A549 (cell line): ENCODE measurements around the gene EWSR1. TPM values are rescaled to one million over a fixed set of nuclear protein-coding genes. Genes with fewer than 3 reads are reported as not detected.
A peak's percentile ranks its signal among the peaks of the same experiment; 100 is the strongest.

Source experiments
- ATAC-seq, 2 experiments: fragments of 200-7000 bp in 1 of 2; fragments of >200 bp in 1 of 2; cut with Nextera tagmentation in 1 of 2; cut with Tn5 transposase in 1 of 2; 3 replicates each; pipeline versions ENCODE4 v1.8.0 to v1.9.1; 2018 to 2020; ENCODE audit warnings: mild to moderate bottlenecking in 1 of 2, moderate library complexity in 1 of 2
- CTCF ChIA-PET: fragments of 300-600 bp; sonication (Branson Sonifier 250); formaldehyde crosslinking; extraction: SDS; loops from one replicate; lab custom pipeline; 2021; ENCODE audit warnings: antibody characterized with exemption, inconsistent platforms; lab: Yijun Ruan, JAX
- POLR2A ChIA-PET: fragments of 350-600 bp; formaldehyde crosslinking; extraction: SDS; loops from one replicate; lab custom pipeline; 2021; ENCODE audit warnings: antibody characterized with exemption, inconsistent platforms; lab: Yijun Ruan, JAX
- DNase-seq, 2 experiments: peaks; one replicate each; pipeline versions ENCODE4 v3.0.0 to v3.0.0-alpha.2; 2011 to 2016; ENCODE audit warnings: low read depth in 1 of 2, low spot score in 1 of 2
- FAIRE-seq: peaks from 2 replicates; lab custom pipeline; 2011; peaks lifted over from hg19 to GRCh38; lab: Jason Lieb, UNC
- H3K27ac ChIP-seq, 2 experiments: fragments of >200 bp; sonication (Bioruptor Twin); formaldehyde crosslinking; 3 replicates each; pipeline ENCODE4 v1.5.1; 2016 to 2017
- H3K4me1 ChIP-seq: fragments of >200 bp; sonication (Bioruptor Twin); formaldehyde crosslinking; 3 replicates; pipeline ENCODE4 v1.6.1; 2016
- H3K4me2 ChIP-seq: fragments of >200 bp; sonication (Bioruptor Twin); formaldehyde crosslinking; 3 replicates; pipeline ENCODE4 v1.6.1; 2016
- H3K4me3 ChIP-seq: fragments of >200 bp; sonication (Bioruptor Twin); formaldehyde crosslinking; 3 replicates; pipeline ENCODE4 v1.5.1; 2016
- H3K9me3 ChIP-seq: fragments of >200 bp; sonication (Bioruptor Twin); formaldehyde crosslinking; 3 replicates; pipeline ENCODE4 v1.6.1; 2016
- CBX2 ChIP-seq: fragments of 200-600 bp; sonication (generic); IDR thresholded peaks from 2 replicates; pipeline ENCODE4 v1.6.1; 2016; ENCODE audit warnings: low read depth, mild to moderate bottlenecking, borderline replicate concordance
- CEBPB ChIP-seq, 2 experiments: fragments of >200 bp in 1 of 2; sonication (Bioruptor Twin) in 1 of 2; formaldehyde crosslinking in 1 of 2; IDR thresholded peaks; 2 replicates each; pipeline ENCODE4 v1.6.1; 2012 to 2016
- EHF ChIP-seq: fragments of 250-450 bp; sonication (Bioruptor Pico); IDR thresholded peaks from 2 replicates; pipeline ENCODE4 v1.5.0; 2020; ENCODE audit warnings: mild to moderate bottlenecking
- EP300 ChIP-seq, 2 experiments: fragments of >200 bp; sonication (Bioruptor Twin); formaldehyde crosslinking; IDR thresholded peaks; 2 replicates in 1 of 2; 3 replicates in 1 of 2; pipeline ENCODE4 v1.6.1; 2016 to 2017
- GATA3 ChIP-seq: IDR thresholded peaks from 2 replicates; pipeline ENCODE4 v1.6.1; 2012; ENCODE audit warnings: borderline replicate concordance
- HEYL ChIP-seq: fragments of 250-450 bp; sonication (Bioruptor Pico); IDR thresholded peaks from 2 replicates; pipeline ENCODE4 v1.8.0; 2021; ENCODE audit warnings: mild to moderate bottlenecking, moderate library complexity
- HOXB13 ChIP-seq: fragments of 250-450 bp; sonication (Bioruptor Pico); IDR thresholded peaks from 2 replicates; pipeline ENCODE4 v1.5.0; 2020; ENCODE audit warnings: low read depth, mild to moderate bottlenecking, moderate library complexity
- KDM1A ChIP-seq: fragments of 200-600 bp; sonication (generic); IDR thresholded peaks from 2 replicates; pipeline ENCODE4 v1.6.1; 2016; ENCODE audit warnings: low read depth, mild to moderate bottlenecking
- KDM5A ChIP-seq: fragments of 200-600 bp; sonication (generic); IDR thresholded peaks from 2 replicates; pipeline ENCODE4 v1.6.1; 2016; ENCODE audit warnings: antibody characterized with exemption, mild to moderate bottlenecking
- NR3C1 ChIP-seq: fragments of >200 bp; sonication (Bioruptor Twin); formaldehyde crosslinking; IDR thresholded peaks from 3 replicates; pipeline ENCODE4 v1.6.1; 2017
- PHF8 ChIP-seq: fragments of 200-600 bp; sonication (generic); IDR thresholded peaks from 2 replicates; pipeline ENCODE4 v1.6.1; 2016; ENCODE audit warnings: low read depth, mild to moderate bottlenecking, antibody characterized with exemption, moderate library complexity, borderline replicate concordance
- POLR2AphosphoS2 ChIP-seq: conservative IDR thresholded peaks from 2 replicates; pipeline ENCODE4 v1.6.1; 2012; ENCODE audit warnings: low read length, improper control_type of control experiment, inconsistent platforms
- RARB ChIP-seq: fragments of 250-450 bp; sonication (Bioruptor Pico); IDR thresholded peaks from 2 replicates; pipeline ENCODE4 v1.8.0; 2021; ENCODE audit warnings: mild to moderate bottlenecking, moderate library complexity
- RNF2 ChIP-seq: fragments of 200-600 bp; sonication (generic); IDR thresholded peaks from 2 replicates; pipeline ENCODE4 v1.6.1; 2016; ENCODE audit warnings: low read depth, mild to moderate bottlenecking, antibody characterized with exemption, moderate library complexity, borderline replicate concordance
- TFCP2L1 ChIP-seq: fragments of 250-450 bp; sonication (Bioruptor Pico); IDR thresholded peaks from 2 replicates; pipeline ENCODE4 v1.5.0; 2021; ENCODE audit warnings: mild to moderate bottlenecking
- ZC3H11A ChIP-seq: fragments of 450-650 bp; IDR thresholded peaks from 2 replicates; pipeline ENCODE4 v1.6.1; 2014; ENCODE audit warnings: antibody characterized with exemption, mild to moderate bottlenecking
- ZFP36 ChIP-seq: fragments of 450-650 bp; IDR thresholded peaks from 2 replicates; pipeline ENCODE4 v1.6.1; 2014; ENCODE audit warnings: borderline replicate concordance; ENCODE audit not compliant: partially characterized antibody
- WGBS: methylation state at CpG from one replicate; pipeline ENCODE4 v1.1.6; 2017; ENCODE audit errors: missing lambda C conversion rate; 5-methylcytosine and 5-hydroxymethylcytosine counted together
- polyA plus RNA-seq, 4 experiments: library from polyadenylated mRNA; depleted of rRNA in 3 of 4; stranded (reverse); fragments of >200 nt; fragmentation: RNase III in 1 of 4; extraction: RNeasy Plus Mini Kit Qiagen cat#74134 plus additional on column Dnase treatment in 1 of 4; gene quantifications; 2 replicates in 3 of 4; 3 replicates in 1 of 4; pipeline ENCODE4 v1.2.3, GENCODE V29; 2011 to 2017
- TF ChIP-seq, protein P1 (sequence below): fragments of 450-650 bp; IDR thresholded peaks from 2 replicates; pipeline ENCODE4 v1.6.1; 2014; ENCODE audit warnings: antibody characterized with exemption
- TF ChIP-seq, protein P2 (sequence below): fragments of >200 bp; sonication (Bioruptor Twin); formaldehyde crosslinking; IDR thresholded peaks from 2 replicates; pipeline ENCODE4 v1.6.1; 2016
- TF ChIP-seq, protein P3 (sequence below): fragments of 200-600 bp; sonication (generic); IDR thresholded peaks from 2 replicates; pipeline ENCODE4 v1.6.1; 2016; ENCODE audit warnings: antibody characterized with exemption, mild to moderate bottlenecking, moderate library complexity
- TF ChIP-seq, protein P4 (sequence below): fragments of >200 bp; sonication (Bioruptor Twin); formaldehyde crosslinking; IDR thresholded peaks from 3 replicates; pipeline ENCODE4 v1.5.1; 2016
- TF ChIP-seq, protein P5 (sequence below): fragments of 150-350 bp; IDR thresholded peaks from 2 replicates; pipeline ENCODE4 v1.6.1; 2014; ENCODE audit warnings: low read depth, mild to moderate bottlenecking, low read length
- TF ChIP-seq, protein P6 (sequence below): fragments of 250-450 bp; sonication (Bioruptor Pico); IDR thresholded peaks from 2 replicates; pipeline ENCODE4 v1.5.0; 2020; ENCODE audit warnings: low read depth, mild to moderate bottlenecking, moderate library complexity

The EWSR1 gene
- polyA plus RNA-seq, 2 of the 4 experiments (the other 2 are of a cell fraction) = 146 to 281 TPM

DNA sequence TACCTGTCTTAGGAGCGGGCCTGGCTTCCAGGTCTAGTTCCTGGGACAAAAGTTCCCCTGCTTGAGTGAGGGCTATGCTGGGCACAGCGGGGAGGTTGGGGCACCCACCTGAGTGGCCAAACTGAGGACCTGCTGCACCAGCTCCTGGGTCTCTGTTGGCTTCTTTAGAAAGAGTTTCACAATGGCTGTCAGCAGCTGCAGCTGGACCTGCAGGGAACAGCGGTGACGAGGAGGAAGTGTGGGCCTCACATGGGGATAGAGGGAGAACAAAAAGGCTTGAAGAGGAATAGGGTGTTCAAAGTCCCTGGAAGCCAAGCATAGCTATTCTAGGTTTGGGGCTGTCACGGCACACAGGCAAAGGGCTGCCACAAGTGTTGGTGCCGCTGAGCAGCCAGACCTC lies 74.1 kb downstream of the EWSR1 start:
- CTCF ChIA-PET = no interaction called here
- H3K27ac ChIP-seq = no peak overlapping the region

DNA sequence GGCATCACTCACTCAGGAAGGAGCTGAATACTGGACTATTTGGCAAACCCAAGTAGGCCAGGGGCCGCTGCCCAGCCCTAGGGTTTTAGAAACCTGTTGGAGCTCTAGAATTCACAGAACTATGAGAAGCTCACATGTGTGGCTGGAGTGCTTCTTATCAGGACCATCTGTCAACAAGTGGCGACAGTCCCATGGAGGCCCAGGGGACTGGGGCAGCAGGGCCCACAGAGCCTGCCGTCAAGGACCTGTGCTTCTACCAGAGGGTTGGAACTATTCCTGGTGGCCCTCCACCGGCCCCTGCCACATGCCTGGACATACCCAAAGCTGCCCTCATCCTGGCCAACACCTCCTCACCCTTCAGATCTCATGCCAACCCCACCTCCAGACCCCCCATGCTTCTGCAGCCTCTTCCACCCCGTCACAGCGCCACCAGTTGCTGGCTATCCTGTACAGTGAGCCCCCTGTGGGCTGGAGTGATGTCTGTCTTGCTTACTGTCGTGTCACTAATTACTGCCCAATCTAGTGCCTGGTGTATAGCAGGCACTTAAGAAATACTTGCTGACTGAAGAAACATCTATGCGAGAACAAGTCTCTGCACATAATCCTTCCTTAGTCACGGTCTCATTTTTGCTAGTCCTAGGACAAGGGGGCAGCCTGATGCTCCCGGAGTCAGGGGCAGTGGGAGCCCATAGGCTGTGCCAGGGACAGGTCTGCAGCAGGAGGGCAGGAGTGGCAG lies 74.7 kb downstream of the EWSR1 start:
- TF ChIP-seq, protein P1, sequence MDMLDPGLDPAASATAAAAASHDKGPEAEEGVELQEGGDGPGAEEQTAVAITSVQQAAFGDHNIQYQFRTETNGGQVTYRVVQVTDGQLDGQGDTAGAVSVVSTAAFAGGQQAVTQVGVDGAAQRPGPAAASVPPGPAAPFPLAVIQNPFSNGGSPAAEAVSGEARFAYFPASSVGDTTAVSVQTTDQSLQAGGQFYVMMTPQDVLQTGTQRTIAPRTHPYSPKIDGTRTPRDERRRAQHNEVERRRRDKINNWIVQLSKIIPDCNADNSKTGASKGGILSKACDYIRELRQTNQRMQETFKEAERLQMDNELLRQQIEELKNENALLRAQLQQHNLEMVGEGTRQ = no peak
- no peak for TF ChIP-seq TFCP2L1 (CRISPR knock-in tag)
- TF ChIP-seq KDM1A = no peak
- TF ChIP-seq RARB (CRISPR knock-in tag) = no peak
- TF ChIP-seq, protein P2, sequence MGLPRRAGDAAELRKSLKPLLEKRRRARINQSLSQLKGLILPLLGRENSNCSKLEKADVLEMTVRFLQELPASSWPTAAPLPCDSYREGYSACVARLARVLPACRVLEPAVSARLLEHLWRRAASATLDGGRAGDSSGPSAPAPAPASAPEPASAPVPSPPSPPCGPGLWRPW = no peak
- no peak for DNase-seq
- CTCF ChIA-PET = interaction anchor here (1.7 kb wide), 1 partner anchor 16 kb away, joined by 4 read pairs; no protein-coding TSS in a partner anchor
- no peaks in the 10 kb centered on the region for H3K9me3 ChIP-seq
- 98% methylated on average over 7 of the region's 10 CpGs for WGBS
- H3K4me3 ChIP-seq = no peak overlapping the region
- FAIRE-seq = no peak
- POLR2A ChIA-PET = no interaction called here
- H3K4me2 ChIP-seq = no peak overlapping the region
- no peak overlapping the region for H3K27ac ChIP-seq
- H3K4me1 ChIP-seq = peaks cover 8% of the 10 kb centered on the region; the same call in 1 of the 3 replicates
- peak in 1 of 2 experiments; percentile 19; a peak in 2 of 6 replicates for ATAC-seq

More for the DNA sequence above, 74.1 kb downstream of the EWSR1 start:
- DNase-seq = no peak
- TF ChIP-seq NR3C1 (no peak), EHF (CRISPR knock-in tag) (no peak), ZC3H11A (no peak), HOXB13 (no peak), PHF8 (no peak), CEBPB (IDR thresholded peaks at IDR 0.05) (no peak), KDM5A (no peak), TFCP2L1 (CRISPR knock-in tag) (no peak), RNF2 (no peak), ZFP36 (no peak), GATA3 (no peak), POLR2AphosphoS2 (no peak), EP300 (IDR thresholded peaks at IDR 0.05) (no peak), HEYL (CRISPR knock-in tag) (no peak), CBX2 (no peak)
- TF ChIP-seq, protein P3, sequence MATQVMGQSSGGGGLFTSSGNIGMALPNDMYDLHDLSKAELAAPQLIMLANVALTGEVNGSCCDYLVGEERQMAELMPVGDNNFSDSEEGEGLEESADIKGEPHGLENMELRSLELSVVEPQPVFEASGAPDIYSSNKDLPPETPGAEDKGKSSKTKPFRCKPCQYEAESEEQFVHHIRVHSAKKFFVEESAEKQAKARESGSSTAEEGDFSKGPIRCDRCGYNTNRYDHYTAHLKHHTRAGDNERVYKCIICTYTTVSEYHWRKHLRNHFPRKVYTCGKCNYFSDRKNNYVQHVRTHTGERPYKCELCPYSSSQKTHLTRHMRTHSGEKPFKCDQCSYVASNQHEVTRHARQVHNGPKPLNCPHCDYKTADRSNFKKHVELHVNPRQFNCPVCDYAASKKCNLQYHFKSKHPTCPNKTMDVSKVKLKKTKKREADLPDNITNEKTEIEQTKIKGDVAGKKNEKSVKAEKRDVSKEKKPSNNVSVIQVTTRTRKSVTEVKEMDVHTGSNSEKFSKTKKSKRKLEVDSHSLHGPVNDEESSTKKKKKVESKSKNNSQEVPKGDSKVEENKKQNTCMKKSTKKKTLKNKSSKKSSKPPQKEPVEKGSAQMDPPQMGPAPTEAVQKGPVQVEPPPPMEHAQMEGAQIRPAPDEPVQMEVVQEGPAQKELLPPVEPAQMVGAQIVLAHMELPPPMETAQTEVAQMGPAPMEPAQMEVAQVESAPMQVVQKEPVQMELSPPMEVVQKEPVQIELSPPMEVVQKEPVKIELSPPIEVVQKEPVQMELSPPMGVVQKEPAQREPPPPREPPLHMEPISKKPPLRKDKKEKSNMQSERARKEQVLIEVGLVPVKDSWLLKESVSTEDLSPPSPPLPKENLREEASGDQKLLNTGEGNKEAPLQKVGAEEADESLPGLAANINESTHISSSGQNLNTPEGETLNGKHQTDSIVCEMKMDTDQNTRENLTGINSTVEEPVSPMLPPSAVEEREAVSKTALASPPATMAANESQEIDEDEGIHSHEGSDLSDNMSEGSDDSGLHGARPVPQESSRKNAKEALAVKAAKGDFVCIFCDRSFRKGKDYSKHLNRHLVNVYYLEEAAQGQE = no peak
- TF ChIP-seq, protein P4, sequence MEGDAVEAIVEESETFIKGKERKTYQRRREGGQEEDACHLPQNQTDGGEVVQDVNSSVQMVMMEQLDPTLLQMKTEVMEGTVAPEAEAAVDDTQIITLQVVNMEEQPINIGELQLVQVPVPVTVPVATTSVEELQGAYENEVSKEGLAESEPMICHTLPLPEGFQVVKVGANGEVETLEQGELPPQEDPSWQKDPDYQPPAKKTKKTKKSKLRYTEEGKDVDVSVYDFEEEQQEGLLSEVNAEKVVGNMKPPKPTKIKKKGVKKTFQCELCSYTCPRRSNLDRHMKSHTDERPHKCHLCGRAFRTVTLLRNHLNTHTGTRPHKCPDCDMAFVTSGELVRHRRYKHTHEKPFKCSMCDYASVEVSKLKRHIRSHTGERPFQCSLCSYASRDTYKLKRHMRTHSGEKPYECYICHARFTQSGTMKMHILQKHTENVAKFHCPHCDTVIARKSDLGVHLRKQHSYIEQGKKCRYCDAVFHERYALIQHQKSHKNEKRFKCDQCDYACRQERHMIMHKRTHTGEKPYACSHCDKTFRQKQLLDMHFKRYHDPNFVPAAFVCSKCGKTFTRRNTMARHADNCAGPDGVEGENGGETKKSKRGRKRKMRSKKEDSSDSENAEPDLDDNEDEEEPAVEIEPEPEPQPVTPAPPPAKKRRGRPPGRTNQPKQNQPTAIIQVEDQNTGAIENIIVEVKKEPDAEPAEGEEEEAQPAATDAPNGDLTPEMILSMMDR = no peak
- TF ChIP-seq, protein P5, sequence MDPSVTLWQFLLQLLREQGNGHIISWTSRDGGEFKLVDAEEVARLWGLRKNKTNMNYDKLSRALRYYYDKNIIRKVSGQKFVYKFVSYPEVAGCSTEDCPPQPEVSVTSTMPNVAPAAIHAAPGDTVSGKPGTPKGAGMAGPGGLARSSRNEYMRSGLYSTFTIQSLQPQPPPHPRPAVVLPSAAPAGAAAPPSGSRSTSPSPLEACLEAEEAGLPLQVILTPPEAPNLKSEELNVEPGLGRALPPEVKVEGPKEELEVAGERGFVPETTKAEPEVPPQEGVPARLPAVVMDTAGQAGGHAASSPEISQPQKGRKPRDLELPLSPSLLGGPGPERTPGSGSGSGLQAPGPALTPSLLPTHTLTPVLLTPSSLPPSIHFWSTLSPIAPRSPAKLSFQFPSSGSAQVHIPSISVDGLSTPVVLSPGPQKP = no peak
- TF ChIP-seq, protein P6, sequence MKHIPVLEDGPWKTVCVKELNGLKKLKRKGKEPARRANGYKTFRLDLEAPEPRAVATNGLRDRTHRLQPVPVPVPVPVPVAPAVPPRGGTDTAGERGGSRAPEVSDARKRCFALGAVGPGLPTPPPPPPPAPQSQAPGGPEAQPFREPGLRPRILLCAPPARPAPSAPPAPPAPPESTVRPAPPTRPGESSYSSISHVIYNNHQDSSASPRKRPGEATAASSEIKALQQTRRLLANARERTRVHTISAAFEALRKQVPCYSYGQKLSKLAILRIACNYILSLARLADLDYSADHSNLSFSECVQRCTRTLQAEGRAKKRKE = no peak
- no peak for ATAC-seq
- Histone ChIP-seq H3K4me1 (peaks cover 8% of the 10 kb centered on the region; the same call in 1 of the 3 replicates), H3K9me3 (no peaks in the 10 kb centered on the region), H3K4me2 (no peak overlapping the region), H3K4me3 (no peak overlapping the region)
- no peak for FAIRE-seq
- WGBS = 96% methylated on average over 5 of the region's 6 CpGs
- POLR2A ChIA-PET = no interaction called here
